Measurements from ENCODE around the gene CDC42BPA.

The CDC42BPA gene

DNA sequence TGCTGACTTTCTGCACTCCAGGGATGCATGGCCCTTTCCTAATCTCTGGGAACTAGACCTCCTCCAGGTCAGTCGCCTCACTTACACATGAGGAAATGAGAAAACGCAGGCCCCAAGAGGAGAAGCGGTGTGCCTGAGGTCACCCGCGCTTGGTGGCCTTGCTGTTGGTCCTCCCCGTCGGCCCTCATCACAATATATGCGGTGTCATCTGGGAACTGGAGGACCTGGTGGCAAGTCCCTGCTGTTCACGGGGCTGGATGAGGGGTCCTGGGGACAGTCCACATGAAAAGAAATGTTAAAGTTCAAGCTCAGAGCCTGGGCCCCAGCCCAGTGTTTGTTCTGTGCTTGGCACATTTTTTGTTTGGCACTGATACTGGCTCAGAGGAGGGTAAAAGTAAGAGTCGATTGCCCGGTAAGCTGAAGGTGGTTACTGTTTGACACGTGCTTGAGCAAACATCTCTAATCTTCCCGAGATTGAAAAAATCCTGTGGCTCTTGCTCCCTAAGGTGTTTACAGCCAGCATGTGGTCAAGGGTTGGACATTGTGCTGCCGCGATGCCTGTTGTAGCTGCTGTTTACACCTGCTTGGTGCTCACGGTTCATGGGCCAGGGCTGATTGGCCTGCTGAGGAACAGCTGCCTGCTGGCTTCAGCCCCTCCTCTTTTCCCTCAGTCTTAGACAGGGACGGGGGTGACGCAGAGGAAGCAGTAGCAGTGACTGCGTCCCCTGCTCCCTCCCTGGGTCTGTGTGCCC, 373.0 kb downstream of the CDC42BPA start:
- DNase-seq (ENCODE audit: low spot score): no peak

DNA sequence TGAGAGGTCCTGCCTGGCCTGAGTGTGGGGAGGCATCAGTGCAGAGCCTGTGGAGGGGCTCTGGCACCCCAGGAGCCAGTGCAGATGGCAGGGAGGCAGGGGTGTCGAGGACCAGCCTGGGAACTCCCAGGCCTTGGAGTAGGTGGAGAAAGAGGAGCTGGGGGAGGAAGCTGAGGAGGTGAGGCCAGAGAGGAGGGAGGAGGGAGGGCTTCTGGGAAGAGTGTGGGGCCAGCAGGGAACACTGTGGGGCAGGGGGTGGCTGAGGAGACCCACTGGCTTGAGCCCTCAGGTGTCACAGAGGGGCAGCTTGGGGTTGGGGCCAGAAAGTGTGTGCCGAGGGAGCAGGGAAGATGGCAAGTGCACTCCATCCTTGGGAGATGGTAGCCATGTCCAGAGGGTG, 374.4 kb downstream of the CDC42BPA start:
- no peak for DNase-seq (ENCODE audit: low spot score)

DNA sequence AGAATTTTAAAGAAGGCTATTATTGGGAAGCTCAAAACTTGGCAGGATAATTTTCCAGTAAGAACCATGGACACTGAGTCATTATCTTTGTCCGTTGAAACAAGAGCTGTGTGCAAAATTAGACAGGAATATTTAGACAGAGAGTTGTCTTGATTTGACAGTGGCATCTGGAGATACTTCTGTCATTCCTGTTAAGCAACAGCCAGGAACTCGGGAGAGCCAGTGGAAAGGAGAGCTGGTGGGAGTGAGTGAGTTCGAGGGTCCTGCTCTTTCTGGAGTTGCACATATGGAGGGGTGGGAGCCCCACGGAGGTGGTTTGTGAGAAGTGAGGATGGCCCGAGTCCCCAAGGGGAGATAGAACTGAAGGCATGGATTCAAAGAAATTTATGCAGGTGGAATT, 375.1 kb downstream of the CDC42BPA start:
- no peak for DNase-seq (ENCODE audit: low spot score)

GRCh38 chr1:226942392-226942791, 375.9 kb downstream of the CDC42BPA start:
- no peak for DNase-seq (ENCODE audit: low spot score)

- no peak for DNase-seq (ENCODE audit: low spot score)
Measured at GRCh38 chr1:226940806-226941067, 377.6 kb downstream of the CDC42BPA start.

GRCh38 chr1:226940029-226940805, 378.1 kb downstream of the CDC42BPA start, which contains the start of gene COQ8A:
COQ8A (plus strand) TSS chr1:226940294; CDS start chr1:226961386, 21,092 bp downstream.
- DNase-seq (ENCODE audit: low spot score): peak; percentile 98
